NCI-H748 (cell line): ENCODE data around the gene ITPA.

Source experiments
- DNase-seq: peaks from one replicate; lab custom pipeline; 2025; ENCODE audit not compliant: unreplicated experiment; lab: John Stamatoyannopoulos, UW

ITPA gene

DNA sequence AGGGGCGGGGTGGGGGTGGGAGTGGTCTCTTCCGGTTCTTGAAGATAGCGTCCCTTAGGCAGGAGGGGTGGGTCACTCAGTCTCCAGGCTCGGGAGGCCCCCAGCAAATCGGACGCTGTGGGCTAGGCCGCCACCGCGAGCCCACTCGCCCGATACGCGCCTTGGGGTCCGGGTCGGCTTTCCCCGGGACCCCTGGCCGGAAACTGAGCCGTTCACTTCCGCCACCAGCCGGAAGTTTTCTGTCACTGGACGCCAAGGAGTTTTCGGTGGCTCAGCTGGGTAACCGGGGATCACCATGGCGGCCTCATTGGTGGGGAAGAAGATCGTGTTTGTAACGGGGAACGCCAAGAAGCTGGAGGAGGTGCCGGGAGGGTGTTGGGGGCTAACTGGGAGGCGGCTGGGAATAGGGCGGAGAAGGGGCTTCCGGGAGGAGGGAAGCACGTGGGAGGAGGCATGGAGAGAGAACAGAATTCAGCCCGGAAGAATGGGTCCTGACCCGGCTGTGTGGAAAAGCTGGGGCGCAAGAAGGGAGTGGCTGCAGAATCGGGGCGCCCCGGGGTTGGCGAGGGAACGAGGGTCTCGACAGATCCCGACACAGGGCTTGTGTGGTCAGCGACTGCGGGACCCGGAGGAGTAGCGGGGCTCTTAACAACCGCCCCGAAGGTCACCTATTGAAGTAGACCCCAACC lies at the start of gene ITPA:
Gene ITPA (plus strand): TSS at position 242 of the 689 bp plus-strand sequence. CDS start 54 bp downstream, at position 296.
- DNase-seq: peak; percentile 63

DNA sequence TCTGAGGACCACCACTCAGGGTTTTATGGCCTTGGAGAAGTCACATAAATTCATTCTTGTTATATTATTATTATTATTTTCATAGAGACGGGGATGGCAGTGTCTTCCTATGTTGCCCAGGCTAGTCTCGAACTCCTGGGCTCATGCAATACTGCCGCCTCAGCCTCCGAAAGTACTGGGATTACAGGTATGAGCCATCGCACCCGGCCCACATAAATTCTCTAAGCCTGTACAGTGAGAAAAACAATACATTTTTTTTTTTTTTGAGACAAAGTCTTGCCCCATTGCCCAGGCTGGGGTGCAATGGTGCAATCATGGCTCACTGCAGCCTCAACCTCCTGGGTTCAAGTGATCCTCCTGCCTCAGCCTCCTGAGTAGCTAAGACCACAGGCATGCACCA lies 48.9 kb upstream of the ITPA start:
- DNase-seq: no peak

DNA sequence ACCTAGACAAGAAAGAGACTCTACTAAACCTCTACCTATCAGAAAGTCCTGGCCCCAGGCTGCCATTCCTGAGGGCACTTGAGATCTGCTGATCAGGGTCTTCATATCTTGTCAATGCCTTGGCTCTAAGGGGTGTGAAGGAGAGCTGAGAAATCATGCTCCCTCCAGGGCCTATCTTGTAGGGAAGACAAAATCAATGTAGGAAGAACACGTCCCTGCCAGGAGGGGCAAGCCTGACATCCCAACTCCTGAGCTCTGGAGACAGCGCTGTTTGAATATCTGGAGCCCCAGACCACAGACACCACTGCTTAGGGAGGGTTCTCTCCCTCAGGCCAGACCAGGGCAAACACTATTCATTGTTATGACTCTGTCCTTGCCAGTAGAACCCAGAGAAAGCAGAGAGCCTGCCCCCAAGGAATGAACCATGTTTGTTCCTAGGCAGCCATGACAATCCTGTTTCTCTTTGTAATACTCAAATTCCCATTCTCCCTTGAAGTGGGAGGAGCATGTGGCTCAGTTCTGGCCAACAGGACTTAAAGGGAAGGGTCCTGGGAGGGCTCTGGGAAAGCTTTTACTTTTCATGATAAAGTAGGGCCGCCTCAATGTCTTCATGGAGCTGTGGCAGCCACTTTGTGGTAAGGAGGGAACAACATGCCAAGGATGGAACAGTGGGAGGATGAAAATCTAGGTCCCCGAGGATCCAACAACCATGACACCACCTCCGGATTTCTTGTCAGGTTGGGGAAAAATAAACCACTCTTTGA lies 47.8 kb upstream of the ITPA start:
- DNase-seq: no peak

DNA sequence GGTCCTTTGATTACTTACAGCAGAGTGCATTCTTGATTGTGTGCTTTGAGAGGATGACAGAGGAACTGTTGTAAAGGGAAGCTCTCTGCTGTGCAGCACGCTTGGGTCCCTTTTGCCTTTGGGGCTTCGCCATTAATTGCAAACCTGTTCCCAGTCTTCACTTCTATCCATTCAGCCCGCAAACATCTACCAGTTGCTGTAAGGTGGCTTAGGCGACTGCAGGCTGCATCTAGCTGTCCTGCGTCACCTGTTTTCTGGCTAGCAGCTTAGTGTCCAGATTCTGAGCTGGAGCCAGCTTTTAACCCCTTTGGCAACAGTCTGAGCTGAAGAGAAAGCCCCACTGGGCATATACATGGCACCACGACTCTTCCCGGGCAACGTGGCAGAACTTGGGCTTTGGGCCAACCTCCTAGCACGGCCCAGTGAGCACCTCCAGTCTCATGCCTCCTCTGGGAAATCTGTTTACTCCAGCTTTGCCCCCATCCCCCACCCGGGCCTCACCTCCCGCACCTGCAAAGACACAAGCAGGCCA lies 47.2 kb upstream of the ITPA start:
- DNase-seq: no peak

DNA sequence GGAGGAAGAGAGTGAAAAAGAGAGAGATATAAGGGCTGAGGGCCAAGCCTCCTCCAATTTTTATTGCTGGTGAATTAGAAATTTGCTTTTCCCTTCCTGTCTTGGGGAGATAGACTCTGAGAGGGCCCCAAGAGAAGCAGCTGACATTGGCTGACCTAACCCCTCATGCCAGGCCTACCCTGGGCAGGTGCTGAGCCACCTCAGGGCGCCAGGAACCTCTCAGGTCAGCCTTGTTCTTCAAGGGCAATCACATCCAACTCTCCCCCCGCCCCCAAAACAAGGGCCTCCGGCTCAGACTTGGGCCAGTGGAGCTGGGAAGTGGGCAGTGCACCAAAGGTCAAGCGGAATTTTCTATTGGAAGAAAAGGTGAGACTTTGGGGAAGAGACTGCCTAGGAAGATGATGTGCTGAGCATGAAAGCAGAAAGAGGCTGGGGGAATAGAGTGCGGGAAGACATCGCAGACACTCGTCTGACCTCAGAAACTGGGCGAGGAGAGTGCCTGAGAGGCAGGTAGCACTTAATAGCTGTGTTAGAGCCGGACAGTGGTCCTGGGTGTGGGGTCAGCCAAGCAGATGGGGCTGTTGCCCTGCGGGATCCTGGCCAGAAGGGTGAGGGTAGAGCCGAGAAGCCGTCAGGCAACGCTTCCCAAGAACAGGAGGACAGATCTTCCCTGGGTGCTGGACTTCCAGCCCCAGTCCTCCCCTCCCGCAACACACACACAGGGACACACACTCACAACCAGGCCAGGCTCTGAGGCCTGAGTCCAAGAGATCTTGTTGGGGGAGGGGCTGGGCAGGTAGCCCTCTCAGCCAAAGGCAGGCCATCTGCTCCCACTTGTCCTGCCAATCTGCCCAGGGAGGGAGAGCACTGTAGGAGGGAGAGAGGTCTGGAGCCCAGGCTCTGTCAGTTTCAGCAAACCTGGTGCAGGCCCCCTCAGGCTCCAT lies 45.9 kb upstream of the ITPA start:
- no peak for DNase-seq

DNA sequence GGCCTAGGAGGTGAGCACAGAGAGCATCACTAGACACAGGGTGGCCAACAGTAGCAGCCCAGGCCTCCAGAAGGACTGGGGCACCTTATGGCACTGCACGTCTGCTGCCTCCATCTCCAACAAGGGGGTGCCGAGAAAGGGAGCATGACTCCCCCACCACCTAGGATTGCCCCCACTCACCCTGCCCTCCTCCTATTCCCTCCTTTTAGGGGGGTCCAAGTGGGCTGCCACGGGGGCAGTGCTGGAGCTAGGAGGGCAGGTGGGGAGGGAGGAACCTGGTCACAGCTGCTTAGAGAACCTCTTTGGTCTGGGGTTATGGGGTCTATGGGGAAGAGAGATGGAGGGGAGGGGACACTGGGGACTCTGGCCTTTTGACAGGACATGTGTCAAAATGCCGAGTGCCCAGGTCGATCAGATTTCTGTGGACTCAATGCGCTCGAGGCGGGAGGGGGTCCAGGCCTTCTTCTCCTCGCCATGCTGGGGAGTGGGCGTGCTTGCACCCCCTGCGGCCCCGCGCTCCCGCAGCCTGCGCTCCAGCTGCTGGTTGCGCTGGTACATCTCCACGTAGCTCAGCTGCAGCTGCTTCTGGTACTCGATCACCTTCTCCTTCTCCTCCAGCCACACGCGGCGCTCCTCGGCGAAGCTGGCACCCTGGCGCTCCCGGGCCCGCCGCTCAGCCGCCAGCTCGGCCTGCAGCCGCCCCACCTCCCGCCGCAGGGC lies 45.1 kb upstream of the ITPA start:
- no peak for DNase-seq

- DNase-seq: no peak
These were observed 44.4 kb upstream of the ITPA start for GRCh38 chr20:3164763-3165410.

DNA sequence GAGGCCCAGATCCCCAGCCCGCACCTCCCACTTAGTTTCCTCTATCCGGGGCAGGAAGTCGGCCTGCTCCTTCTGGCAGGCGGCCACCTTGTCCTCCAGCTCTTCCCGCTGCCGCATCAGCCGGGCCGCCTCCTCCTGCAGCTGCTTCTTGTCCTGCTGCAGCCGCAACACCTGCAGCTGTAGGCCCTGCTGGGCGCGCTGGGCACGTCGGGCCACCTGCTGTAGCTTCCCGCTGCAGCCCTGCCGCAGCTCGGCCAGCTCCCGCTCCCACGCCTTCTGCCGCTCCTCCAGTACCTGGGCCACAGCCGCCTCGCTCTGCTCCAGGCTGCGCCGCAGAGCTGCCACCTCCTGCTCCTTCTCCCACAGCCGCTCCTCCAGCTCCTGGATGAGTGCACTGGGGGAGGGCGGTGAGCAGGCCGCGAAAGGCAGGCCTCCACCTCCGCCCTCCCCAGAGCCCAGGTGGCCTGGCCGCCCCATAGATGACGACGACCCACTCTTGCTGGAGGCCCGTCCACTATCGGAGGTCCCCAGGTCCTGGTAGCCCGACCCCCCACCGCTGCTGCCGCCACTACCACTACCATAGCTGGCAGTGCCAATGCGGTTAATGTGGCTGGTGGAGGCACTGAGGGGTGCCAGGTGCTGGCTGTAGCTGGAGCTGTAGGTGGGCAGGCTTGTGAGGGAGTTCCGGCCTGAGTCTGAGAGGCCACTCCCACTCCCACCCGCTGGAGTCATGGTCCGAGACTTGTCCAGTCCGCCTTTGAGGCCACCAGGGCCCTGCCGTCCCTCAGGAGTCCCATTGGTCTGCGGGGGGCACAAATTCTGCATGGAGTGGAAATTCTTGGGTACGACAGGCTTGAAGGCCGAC lies 43.6 kb upstream of the ITPA start:
- DNase-seq: peak; percentile 65

- no peak for DNase-seq
These were observed 42.9 kb upstream of the ITPA start for GRCh38 chr20:3166338-3166912.

DNA sequence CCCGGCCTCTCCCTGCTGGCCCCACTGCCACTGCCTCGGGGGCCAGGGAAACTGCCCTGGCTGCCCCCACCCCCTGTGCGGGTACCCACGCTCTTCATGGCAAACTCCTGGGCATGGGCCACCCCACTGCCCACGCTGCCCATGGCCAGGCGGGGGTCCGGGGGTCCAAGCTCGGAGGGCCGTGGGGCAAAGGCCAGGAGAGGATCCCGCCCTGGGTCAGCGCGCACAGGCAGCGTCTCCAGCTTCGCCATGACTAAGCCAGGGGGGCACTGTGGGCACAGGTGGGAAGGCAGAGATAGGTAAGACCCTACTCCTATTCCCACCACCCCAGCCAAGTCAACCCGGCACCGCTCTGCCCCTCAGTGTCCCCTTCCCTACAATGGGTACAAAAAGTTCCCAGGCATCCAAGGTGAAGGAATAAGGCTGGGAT lies 42.4 kb upstream of the ITPA start:
- no peak for DNase-seq

GRCh38 chr20:3167738-3168078 lies 41.6 kb upstream of the ITPA start:
- no peak for DNase-seq

- no peak for DNase-seq
These were observed 41.0 kb upstream of the ITPA start for GRCh38 chr20:3168079-3168828.

DNA sequence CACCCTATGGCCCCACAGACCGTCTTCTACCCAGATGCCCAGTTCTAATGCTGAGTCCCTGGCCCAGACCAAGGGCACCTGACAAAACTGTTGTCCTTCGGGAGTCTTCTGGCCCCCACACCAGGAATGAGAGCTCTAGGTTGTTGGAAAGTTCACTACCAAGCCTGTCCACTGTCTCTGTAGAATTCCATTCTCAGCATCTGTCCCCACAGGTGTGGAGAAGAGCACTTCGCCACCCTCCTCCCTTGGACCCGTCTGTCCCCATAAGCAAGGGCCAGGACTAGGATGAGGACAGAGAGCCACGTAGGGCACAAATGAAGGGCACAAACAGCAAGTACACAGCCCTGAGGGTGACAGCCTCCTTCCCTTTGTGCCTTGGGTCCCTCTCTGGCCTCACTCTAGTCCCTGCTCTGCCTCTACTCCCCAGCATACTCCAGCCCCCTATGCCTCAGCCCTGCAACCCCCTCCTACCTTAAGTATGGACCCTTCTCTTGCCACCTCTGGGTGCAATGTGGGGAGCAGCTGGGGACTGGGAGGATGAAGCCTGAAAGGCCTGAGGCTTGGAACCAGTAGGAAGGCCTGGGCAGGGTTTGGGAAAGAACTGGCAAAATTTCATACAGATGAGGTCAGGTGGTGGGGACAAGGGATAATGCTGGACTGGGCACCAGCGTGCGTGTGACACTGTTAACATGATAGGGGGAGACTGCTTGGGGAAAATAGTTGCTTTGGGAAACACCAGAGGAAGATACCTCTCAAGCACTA lies 40.3 kb upstream of the ITPA start:
- no peak for DNase-seq

GRCh38 chr20:3171391-3172125 lies 37.7 kb upstream of the ITPA start:
- DNase-seq: no peak

GRCh38 chr20:3172126-3172932 lies 37.0 kb upstream of the ITPA start:
- no peak for DNase-seq
